HEK293T (cell line): ENCODE results near the gene ERC2.
"Not testable (repeated sequence)": the region's sequence is repeated elsewhere in the genome, so short reads cannot be mapped to it uniquely, and the experiment has no call there.

Experiments
- CTCF ChIA-PET: fragments of 350-600 bp; formaldehyde crosslinking; extraction: SDS; loops from one replicate; lab custom pipeline; 2021; ENCODE audit warnings: antibody characterized with exemption, inconsistent platforms; lab: Yijun Ruan, JAX
- POLR2A ChIA-PET: fragments of 350-600 bp; formaldehyde crosslinking; extraction: SDS; loops from one replicate; lab custom pipeline; 2020; ENCODE audit warnings: antibody characterized with exemption, inconsistent platforms; lab: Yijun Ruan, JAX
- DNase-seq: peaks from one replicate; pipeline ENCODE4 v3.0.0; 2012; ENCODE audit warnings: mixed read lengths; ENCODE audit errors: extremely low spot score
- ARNT ChIP-seq: fragments of 450-650 bp; IDR thresholded peaks from 2 replicates; pipeline ENCODE4 v1.6.1; 2017; ENCODE audit warnings: mild to moderate bottlenecking
- BHLHE40 ChIP-seq: fragments of 450-650 bp; IDR thresholded peaks from 2 replicates; pipeline ENCODE4 v1.6.1; 2016; ENCODE audit warnings: mild to moderate bottlenecking, moderate library complexity, borderline replicate concordance
- CTBP1 ChIP-seq: fragments of 450-650 bp; IDR thresholded peaks from 2 replicates; pipeline ENCODE4 v1.6.1; 2016; ENCODE audit warnings: borderline replicate concordance
- ELF4 ChIP-seq: fragments of 450-650 bp; IDR thresholded peaks from 2 replicates; pipeline ENCODE4 v1.6.1; 2017; ENCODE audit warnings: antibody characterized with exemption
- FOXA1 ChIP-seq: fragments of 450-650 bp; IDR thresholded peaks from 2 replicates; pipeline ENCODE4 v1.6.1; 2016; ENCODE audit warnings: mild to moderate bottlenecking
- FOXK2 ChIP-seq: fragments of 450-650 bp; IDR thresholded peaks from 2 replicates; pipeline ENCODE4 v1.6.1; 2016; ENCODE audit warnings: mild to moderate bottlenecking
- FOXM1 ChIP-seq: fragments of 450-650 bp; IDR thresholded peaks from 2 replicates; pipeline ENCODE4 v1.6.1; 2017; ENCODE audit warnings: mild to moderate bottlenecking, borderline replicate concordance
- HDGF ChIP-seq: fragments of 450-650 bp; IDR thresholded peaks from 2 replicates; pipeline ENCODE4 v1.6.1; 2017; ENCODE audit warnings: antibody characterized with exemption, borderline replicate concordance
- L3MBTL2 ChIP-seq: fragments of 450-650 bp; conservative IDR thresholded peaks from 2 replicates; pipeline ENCODE4 v1.6.1; 2016; ENCODE audit warnings: mild to moderate bottlenecking
- LEF1 ChIP-seq: fragments of 450-650 bp; IDR thresholded peaks from 2 replicates; pipeline ENCODE4 v1.6.1; 2017; ENCODE audit warnings: mild to moderate bottlenecking, borderline replicate concordance
- NFRKB ChIP-seq: fragments of 450-650 bp; IDR thresholded peaks from 2 replicates; pipeline ENCODE4 v1.6.1; 2016; ENCODE audit warnings: mild to moderate bottlenecking, moderate library complexity
- SP1 ChIP-seq: fragments of 450-650 bp; IDR thresholded peaks from 2 replicates; pipeline ENCODE4 v1.6.1; 2017
- SUZ12 ChIP-seq: fragments of 450-650 bp; IDR thresholded peaks from 2 replicates; pipeline ENCODE4 v1.6.1; 2016; ENCODE audit warnings: mild to moderate bottlenecking
- TARDBP ChIP-seq: fragments of 450-650 bp; IDR thresholded peaks from 2 replicates; pipeline ENCODE4 v1.6.1; 2016
- ZNF384 ChIP-seq: fragments of 450-650 bp; IDR thresholded peaks from 2 replicates; pipeline ENCODE4 v1.6.1; 2016
- TF ChIP-seq, protein P1 (sequence below): fragments of 450-650 bp; IDR thresholded peaks from 2 replicates; pipeline ENCODE4 v1.6.1; 2016

The ERC2 gene

DNA sequence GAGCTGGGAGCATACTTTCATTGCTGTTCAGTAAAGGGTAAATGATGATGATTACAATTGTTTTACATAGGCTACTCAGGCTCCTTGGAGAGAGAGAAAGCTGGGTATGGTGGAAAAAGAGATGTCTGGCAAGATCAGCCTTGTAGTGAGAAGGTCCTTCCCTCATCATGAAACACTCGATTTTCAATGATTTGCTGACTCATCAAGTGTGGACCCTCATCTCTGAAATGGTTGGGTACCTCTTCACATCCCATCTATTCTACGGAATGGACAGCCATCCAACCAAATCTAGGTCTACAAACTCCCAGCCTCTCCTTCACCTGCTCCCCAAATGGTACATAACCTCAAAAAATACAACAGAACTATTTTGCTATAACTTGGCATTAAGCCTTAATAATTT is 610.6 kb downstream of the ERC2 start:
- DNase-seq, result no peak

DNA sequence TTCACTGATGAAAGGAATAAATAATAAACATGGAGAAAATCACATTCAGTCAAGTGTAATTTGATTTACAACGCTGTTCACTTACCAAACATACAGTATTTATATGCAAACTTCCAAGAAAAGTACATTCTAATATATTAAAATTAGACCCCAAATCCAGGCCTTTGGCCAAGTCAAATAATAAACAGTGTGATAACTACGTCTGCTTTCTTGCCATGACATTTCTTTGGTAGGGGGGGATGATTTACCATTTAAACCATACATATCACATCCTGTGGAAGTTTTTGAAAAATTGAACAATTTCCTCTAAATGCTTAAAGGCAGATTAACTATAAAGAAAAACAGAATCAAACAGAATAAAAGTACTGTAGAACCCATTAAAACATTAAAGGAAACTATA is 613.0 kb downstream of the ERC2 start:
- TF ChIP-seq FOXA1 (no peak), BHLHE40 (no peak), SP1 (no peak), FOXM1 (no peak)
- DNase-seq, result no peak
- POLR2A ChIA-PET, result no interaction called here
- CTCF ChIA-PET, result no interaction called here

More for the DNA sequence above, 610.6 kb downstream of the ERC2 start:
- ChIA-PET CTCF (interaction anchor here (0.9 kb wide), 1 partner anchor 20 kb away, joined by 4 read pairs; no protein-coding TSS in a partner anchor), POLR2A (no interaction called here)
- TF ChIP-seq ARNT (no peak), BHLHE40 (no peak), SP1 (no peak)

DNA sequence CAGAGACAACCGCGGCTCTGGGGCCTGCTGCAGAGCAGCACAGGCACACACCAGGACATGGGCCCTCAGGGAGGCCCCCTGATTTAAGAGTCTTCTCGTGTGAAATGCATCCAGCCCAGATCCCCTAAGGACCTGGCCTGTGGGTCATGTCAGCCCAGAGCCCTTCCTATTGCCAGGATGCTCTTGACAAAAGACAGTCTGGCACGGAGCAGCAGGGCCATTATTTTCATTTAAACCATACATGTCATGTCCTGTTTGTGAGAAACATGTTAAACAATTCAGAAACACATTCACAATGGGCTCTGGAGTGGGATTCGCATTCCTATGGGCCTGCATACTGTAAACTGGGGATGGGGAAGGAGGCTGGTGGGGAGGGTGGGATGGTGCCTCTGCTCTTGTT is 613.8 kb downstream of the ERC2 start:
- POLR2A ChIA-PET, result no interaction called here
- CTCF ChIA-PET, result no interaction called here
- TF ChIP-seq BHLHE40, result no peak
- TF ChIP-seq SUZ12, result no peak
- TF ChIP-seq HDGF, result no peak
- no peak for TF ChIP-seq FOXK2
- no peak for TF ChIP-seq ELF4
- no peak for TF ChIP-seq TARDBP
- no peak for TF ChIP-seq FOXM1
- no peak for TF ChIP-seq NFRKB
- no peak for TF ChIP-seq ARNT
- no peak for TF ChIP-seq LEF1
- no peak for TF ChIP-seq CTBP1
- no peak for DNase-seq

DNA sequence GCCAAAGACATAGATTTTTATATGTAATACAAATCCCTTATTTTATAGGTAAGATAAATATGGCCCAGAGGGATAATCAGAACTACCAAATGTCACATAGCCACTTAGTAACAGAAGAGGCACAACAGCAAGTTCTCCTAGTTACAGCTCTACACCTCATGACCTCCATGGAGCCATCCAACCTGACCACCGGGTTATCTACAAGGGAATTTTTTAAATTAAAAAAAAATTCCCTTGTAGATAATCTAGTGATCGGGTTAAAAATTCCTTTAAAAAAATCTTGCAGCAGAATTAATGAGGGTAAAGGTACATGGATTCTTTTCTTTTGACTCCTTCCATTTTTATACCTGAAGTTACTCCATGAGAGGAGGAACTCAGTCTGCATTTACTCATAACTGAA is 615.9 kb downstream of the ERC2 start:
- TF ChIP-seq ARNT, result no peak
- TF ChIP-seq LEF1, result no peak
- no peak for TF ChIP-seq CTBP1
- TF ChIP-seq BHLHE40, result no peak
- TF ChIP-seq FOXA1, result no peak
- no peak for DNase-seq
- ChIA-PET POLR2A (no interaction called here), CTCF (no interaction called here)

DNA sequence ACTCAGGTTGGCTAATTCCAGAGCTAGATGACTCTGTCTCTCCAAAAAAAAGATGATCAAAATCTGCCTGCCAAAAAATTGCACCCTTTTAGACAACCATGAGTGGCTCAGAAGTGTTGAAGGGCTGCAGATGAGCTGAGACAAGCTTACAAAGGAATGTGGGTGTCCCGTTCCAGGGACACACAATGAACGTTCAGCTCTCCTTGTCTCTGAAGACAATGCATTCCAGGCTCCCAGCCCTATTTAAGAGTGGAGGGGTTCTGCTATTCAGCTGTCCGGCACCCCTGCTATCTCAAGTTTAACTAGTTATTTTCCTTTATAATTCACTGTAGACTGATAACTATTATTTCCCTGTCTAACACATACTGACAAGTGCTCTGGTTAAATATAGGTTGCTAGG is 626.1 kb downstream of the ERC2 start:
- ChIA-PET POLR2A (no interaction called here), CTCF (interaction anchor here (0.6 kb wide), 1 partner anchor 11 kb away, joined by 3 read pairs; no protein-coding TSS in a partner anchor)
- TF ChIP-seq ELF4 (no peak), LEF1 (no peak), ZNF384 (no peak), TARDBP (no peak)
- TF ChIP-seq, protein P1, sequence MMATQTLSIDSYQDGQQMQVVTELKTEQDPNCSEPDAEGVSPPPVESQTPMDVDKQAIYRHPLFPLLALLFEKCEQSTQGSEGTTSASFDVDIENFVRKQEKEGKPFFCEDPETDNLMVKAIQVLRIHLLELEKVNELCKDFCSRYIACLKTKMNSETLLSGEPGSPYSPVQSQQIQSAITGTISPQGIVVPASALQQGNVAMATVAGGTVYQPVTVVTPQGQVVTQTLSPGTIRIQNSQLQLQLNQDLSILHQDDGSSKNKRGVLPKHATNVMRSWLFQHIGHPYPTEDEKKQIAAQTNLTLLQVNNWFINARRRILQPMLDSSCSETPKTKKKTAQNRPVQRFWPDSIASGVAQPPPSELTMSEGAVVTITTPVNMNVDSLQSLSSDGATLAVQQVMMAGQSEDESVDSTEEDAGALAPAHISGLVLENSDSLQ, result no peak
- no peak for DNase-seq

DNA sequence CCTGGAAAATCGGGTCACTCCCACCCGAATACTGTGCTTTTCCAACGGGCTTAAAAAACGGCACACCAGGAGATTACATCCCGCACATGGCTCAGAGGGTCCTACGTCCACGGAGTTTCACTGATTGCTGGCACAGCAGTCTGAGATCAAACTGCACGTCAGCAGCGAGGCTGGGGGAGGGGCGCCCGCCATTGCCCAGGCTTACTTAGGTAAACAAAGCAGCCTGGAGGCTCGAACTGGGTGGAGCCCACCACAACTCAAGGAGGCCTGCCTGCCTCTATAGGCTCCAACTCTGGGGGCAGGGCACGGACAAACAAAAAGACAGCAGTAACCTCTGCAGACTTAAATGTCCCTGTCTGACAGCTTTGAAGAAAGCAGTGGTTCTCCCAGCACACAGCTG is 636.4 kb downstream of the ERC2 start:
- DNase-seq, CTCF ChIA-PET, POLR2A ChIA-PET: not testable (repeated sequence)

DNA sequence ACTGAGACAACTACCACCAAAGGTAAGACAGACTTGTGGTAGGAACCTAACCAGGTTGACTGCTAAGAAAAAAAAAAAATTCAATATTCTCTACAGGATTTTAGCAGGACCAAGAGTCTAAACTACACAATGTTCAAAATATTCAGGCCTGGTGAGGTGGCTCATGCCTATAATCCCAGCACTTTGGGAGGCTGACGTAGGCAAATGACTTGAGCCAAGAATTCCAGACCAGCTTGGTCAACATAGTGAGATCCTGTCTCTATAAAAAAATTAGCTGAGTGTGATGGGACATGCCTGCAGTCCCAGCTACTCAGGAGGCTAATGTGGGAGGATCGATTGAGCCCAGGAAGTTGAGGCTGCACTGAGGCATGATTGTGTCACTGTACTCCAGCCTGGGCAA is 639.6 kb downstream of the ERC2 start:
- POLR2A ChIA-PET, result no interaction called here
- CTCF ChIA-PET, result interaction anchor here (0.7 kb wide), 1 partner anchor 638 kb away, joined by 3 read pairs; no protein-coding TSS in a partner anchor

DNA sequence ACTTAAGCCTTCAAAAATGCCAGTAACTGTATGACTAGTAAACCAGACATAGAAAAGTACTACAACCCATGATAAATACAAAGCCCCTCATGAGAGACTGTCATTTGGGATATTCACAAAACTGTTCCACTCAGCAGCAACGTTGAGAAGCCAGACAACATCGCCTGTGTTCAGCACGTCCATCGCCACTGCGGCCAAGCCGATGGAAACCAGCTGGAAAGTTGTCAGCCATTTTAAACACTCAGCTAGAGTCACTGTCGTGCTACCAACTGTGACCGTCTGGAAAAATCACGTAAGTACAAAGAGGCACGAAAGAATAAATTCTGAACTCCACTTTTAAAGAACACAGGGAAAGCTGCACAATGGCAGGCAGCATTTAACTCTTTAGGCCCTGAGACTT is 640.5 kb downstream of the ERC2 start:
- POLR2A ChIA-PET, result no interaction called here
- CTCF ChIA-PET, result interaction anchor here (0.7 kb wide), 1 partner anchor 637 kb away, joined by 3 read pairs; no protein-coding TSS in a partner anchor
- no peak for TF ChIP-seq L3MBTL2
- no peak for TF ChIP-seq NFRKB
- no peak for TF ChIP-seq FOXM1
- TF ChIP-seq ARNT, result no peak
- TF ChIP-seq BHLHE40, result no peak
- no peak for TF ChIP-seq LEF1
- no peak for TF ChIP-seq FOXA1
- DNase-seq, result no peak

More for the DNA sequence above, 639.6 kb downstream of the ERC2 start:
- TF ChIP-seq ARNT (no peak), ELF4 (no peak), CTBP1 (no peak)
- TF ChIP-seq, protein P1, result no peak
- no peak for DNase-seq
